Trophoblast cell (in vitro differentiated cells and primary cell): ENCODE results near the gene MTHFD1L.

ENCODE experiments used
- DNase-seq, 2 donors: peaks; one replicate each; pipeline ENCODE4 v3.0.0-alpha.2; 2016
- H2AFZ ChIP-seq: 2 replicates; pipeline ENCODE4 v1.6.1; 2013; ENCODE audit warnings: low read length, moderate library complexity, mild to moderate bottlenecking; ENCODE audit not compliant: insufficient read depth, poor library complexity
- H2AK5ac ChIP-seq: 2 replicates; pipeline ENCODE4 v1.6.1; 2013; ENCODE audit warnings: mild to moderate bottlenecking, low read length
- H2BK120ac ChIP-seq: 2 replicates; pipeline ENCODE4 v1.6.1; 2013; ENCODE audit warnings: low read length, mild to moderate bottlenecking, moderate library complexity; ENCODE audit not compliant: insufficient read depth, poor library complexity
- H2BK12ac ChIP-seq: 2 replicates; pipeline ENCODE4 v1.6.1; 2013; ENCODE audit warnings: mild to moderate bottlenecking, low read length, moderate library complexity
- H2BK5ac ChIP-seq: 2 replicates; pipeline ENCODE4 v1.6.1; 2013; ENCODE audit warnings: low read length, low read depth, moderate library complexity, mild to moderate bottlenecking; ENCODE audit not compliant: poor library complexity
- H3K14ac ChIP-seq: 2 replicates; pipeline ENCODE4 v1.6.1; 2013; ENCODE audit warnings: mild to moderate bottlenecking, low read length
- H3K18ac ChIP-seq: 2 replicates; pipeline ENCODE4 v1.6.1; 2013; ENCODE audit warnings: mild to moderate bottlenecking, low read length
- H3K23ac ChIP-seq: 2 replicates; pipeline ENCODE4 v1.6.1; 2013; ENCODE audit warnings: low read length
- H3K27ac ChIP-seq: 2 replicates; pipeline ENCODE4 v1.5.1; 2013; ENCODE audit warnings: low read depth, mild to moderate bottlenecking, inconsistent platforms, low read length, moderate library complexity
- H3K27me3 ChIP-seq: 2 replicates; pipeline ENCODE4 v1.6.1; 2013; ENCODE audit warnings: inconsistent platforms, mild to moderate bottlenecking, low read length, moderate library complexity; ENCODE audit not compliant: insufficient read depth
- H3K36me3 ChIP-seq, 2 experiments: 1 replicate in 1 of 2; 2 replicates in 1 of 2; pipeline ENCODE4 v1.6.1; 2013; ENCODE audit warnings: low read length in 2 of 2, mild to moderate bottlenecking in 2 of 2, moderate library complexity in 1 of 2; ENCODE audit not compliant: insufficient read depth in 2 of 2, control insufficient read depth in 1 of 2
- H3K4ac ChIP-seq: 2 replicates; pipeline ENCODE4 v1.6.1; 2013; ENCODE audit warnings: low read depth, mild to moderate bottlenecking, low read length, moderate library complexity
- H3K4me1 ChIP-seq, 2 experiments: 1 replicate in 1 of 2; 2 replicates in 1 of 2; pipeline ENCODE4 v1.6.1; 2013; ENCODE audit warnings: low read length in 2 of 2, mild to moderate bottlenecking in 2 of 2, moderate library complexity in 1 of 2; ENCODE audit not compliant: insufficient read depth in 2 of 2, control insufficient read depth in 1 of 2
- H3K4me2 ChIP-seq: 2 replicates; pipeline ENCODE4 v1.6.1; 2013; ENCODE audit warnings: inconsistent platforms, mild to moderate bottlenecking, low read length, moderate library complexity
- H3K4me3 ChIP-seq: 2 replicates; pipeline ENCODE4 v1.5.1; 2013; ENCODE audit warnings: mild to moderate bottlenecking, low read depth, low read length, inconsistent platforms
- H3K79me1 ChIP-seq: one replicate; pipeline ENCODE4 v1.6.1; 2013; ENCODE audit warnings: low read length
- H3K79me2 ChIP-seq: 2 replicates; pipeline ENCODE4 v1.6.1; 2013; ENCODE audit warnings: low read length, mild to moderate bottlenecking; ENCODE audit not compliant: control insufficient read depth, insufficient read depth, poor library complexity
- H3K9ac ChIP-seq: 2 replicates; pipeline ENCODE4 v1.6.1; 2013; ENCODE audit warnings: mild to moderate bottlenecking, low read length
- H3K9me3 ChIP-seq: 2 replicates; pipeline ENCODE4 v1.6.1; 2013; ENCODE audit warnings: low read depth, mild to moderate bottlenecking, control low read depth, inconsistent platforms, low read length; ENCODE audit not compliant: insufficient read depth
- H4K12ac ChIP-seq: 2 replicates; pipeline ENCODE4 v1.6.1; 2013; ENCODE audit warnings: low read depth, mild to moderate bottlenecking, low read length, moderate library complexity
- H4K8ac ChIP-seq: 2 replicates; pipeline ENCODE4 v1.6.1; 2013; ENCODE audit warnings: low read depth, mild to moderate bottlenecking, low read length, moderate library complexity
- H4K91ac ChIP-seq: one replicate; pipeline ENCODE4 v1.6.1; 2013; ENCODE audit warnings: low read depth, mild to moderate bottlenecking, low read length, moderate library complexity
- WGBS: extraction: QIAGEN DNeasy Blood & Tissue Kit; methylation state at CpG from one replicate; pipeline ENCODE4 v1.1.7; 2013; ENCODE audit warnings: missing lambda C conversion rate; ENCODE audit not compliant: insufficient read length, insufficient coverage; ENCODE audit errors: extremely low coverage; 5-methylcytosine and 5-hydroxymethylcytosine counted together

The MTHFD1L gene

DNA sequence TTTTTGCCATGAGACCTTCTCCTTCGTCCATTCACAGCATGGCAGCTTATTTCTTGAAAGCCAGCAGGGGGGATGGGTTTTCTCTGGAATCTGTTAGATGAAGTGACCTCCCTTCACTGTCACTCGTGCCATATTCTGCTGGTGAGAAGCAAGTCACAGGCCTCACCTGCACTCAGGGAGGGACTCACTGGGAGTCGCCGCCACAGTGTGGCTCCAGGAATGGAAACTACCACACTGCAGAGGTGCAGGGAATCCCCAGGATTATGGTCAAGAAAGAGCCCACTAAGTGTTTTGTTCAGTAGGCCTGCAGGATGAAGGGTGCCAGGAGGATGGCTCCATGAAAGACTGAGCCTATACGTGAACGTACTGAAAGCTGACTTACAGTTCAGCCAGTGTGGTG lies 213.2 kb downstream of the MTHFD1L start:
- H3K4ac ChIP-seq = no peak overlapping the region
- no peak overlapping the region for H2BK12ac ChIP-seq
- no peak for DNase-seq
- H3K9ac ChIP-seq = no peak overlapping the region
- H3K9me3 ChIP-seq = no peaks in the 10 kb centered on the region
- no peak overlapping the region for H3K18ac ChIP-seq
- no peak overlapping the region for H3K4me3 ChIP-seq
- H3K36me3 ChIP-seq = no peaks in the 10 kb centered on the region
- no peak overlapping the region for H4K12ac ChIP-seq
- no peaks in the 10 kb centered on the region for H3K79me2 ChIP-seq
- no peak overlapping the region for H2AFZ ChIP-seq
- no peak overlapping the region for H2AK5ac ChIP-seq
- H3K4me1 ChIP-seq = peaks cover 4 to 9% of the 10 kb centered on the region in 2 experiments
- H2BK120ac ChIP-seq = no peak overlapping the region
- H3K27me3 ChIP-seq = no peaks in the 10 kb centered on the region
- H3K27ac ChIP-seq = no peak overlapping the region
- peaks cover 2% of the 10 kb centered on the region for H3K79me1 ChIP-seq
- H3K23ac ChIP-seq = no peak overlapping the region
- no peak overlapping the region for H3K14ac ChIP-seq
- WGBS = no CpG with 5 or more reads among the region's 6 CpGs
- H4K91ac ChIP-seq = no peak overlapping the region
- no peak overlapping the region for H2BK5ac ChIP-seq
- no peak overlapping the region for H3K4me2 ChIP-seq
- H4K8ac ChIP-seq = no peak overlapping the region

DNA sequence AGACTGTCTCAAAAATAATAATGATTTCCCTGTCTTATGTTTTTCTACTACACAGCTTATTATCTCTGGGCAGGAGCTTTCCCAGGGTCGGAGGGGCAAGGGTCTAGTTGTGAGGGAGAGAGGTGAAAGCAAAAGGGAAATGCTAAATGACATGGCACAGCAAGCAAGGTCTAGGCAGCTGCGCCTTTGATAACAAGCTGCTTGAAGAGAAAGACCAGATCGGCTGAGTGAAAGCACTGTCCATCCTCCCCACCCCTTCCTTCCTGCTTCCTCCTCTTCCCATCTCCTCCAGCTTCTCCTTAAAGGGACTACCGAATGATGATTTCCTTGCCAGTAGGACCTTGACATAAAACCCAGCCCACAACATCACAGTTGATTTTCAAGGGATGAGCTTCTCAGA lies 216.2 kb downstream of the MTHFD1L start:
- Histone ChIP-seq H3K9me3 (no peaks in the 10 kb centered on the region), H3K4me1 (peaks cover 4 to 9% of the 10 kb centered on the region in 2 experiments), H3K27me3 (no peaks in the 10 kb centered on the region), H3K23ac (no peak overlapping the region), H4K91ac (no peak overlapping the region), H2BK5ac (no peak overlapping the region), H3K4me2 (no peak overlapping the region), H3K27ac (no peak overlapping the region), H3K9ac (no peak overlapping the region), H2BK12ac (peak overlapping the region; percentile 84), H3K79me2 (no peaks in the 10 kb centered on the region), H3K4me3 (no peak overlapping the region), H3K4ac (no peak overlapping the region), H2BK120ac (peak overlapping the region; percentile 86), H2AFZ (no peak overlapping the region), H4K12ac (no peak overlapping the region), H3K36me3 (no peaks in the 10 kb centered on the region), H3K14ac (no peak overlapping the region), H3K18ac (peak overlapping the region; percentile 67), H4K8ac (no peak overlapping the region), H2AK5ac (no peak overlapping the region), H3K79me1 (peaks cover 4% of the 10 kb centered on the region)
- no peak for DNase-seq
- WGBS = no CpG with 5 or more reads among the region's 4 CpGs

DNA sequence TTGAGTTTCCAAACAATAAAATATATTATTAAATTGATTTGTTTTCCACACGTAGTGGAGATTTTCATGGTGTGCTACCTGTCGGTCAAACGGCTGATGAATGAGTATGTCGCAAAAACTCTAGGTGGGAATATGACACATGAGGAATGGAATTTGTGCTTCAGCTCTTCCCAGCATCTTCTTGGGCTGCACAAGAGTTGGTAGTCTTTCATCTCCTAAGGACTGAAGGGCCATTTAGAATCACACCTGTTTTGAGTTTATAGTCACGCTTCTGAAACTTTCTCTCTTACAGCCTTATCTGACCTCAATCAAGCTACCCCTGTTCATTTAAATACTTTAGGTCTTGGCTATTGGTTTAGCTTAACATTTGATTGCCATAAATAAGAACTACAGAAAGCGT lies 216.6 kb downstream of the MTHFD1L start:
- Histone ChIP-seq H4K12ac (no peak overlapping the region), H4K91ac (no peak overlapping the region), H3K4ac (no peak overlapping the region), H3K23ac (no peak overlapping the region), H3K9ac (no peak overlapping the region), H2BK5ac (no peak overlapping the region), H3K27me3 (no peaks in the 10 kb centered on the region), H4K8ac (no peak overlapping the region), H3K79me2 (no peaks in the 10 kb centered on the region), H3K18ac (no peak overlapping the region), H3K9me3 (no peaks in the 10 kb centered on the region), H3K36me3 (no peaks in the 10 kb centered on the region), H3K4me2 (no peak overlapping the region), H3K4me1 (peaks cover 4 to 9% of the 10 kb centered on the region in 2 experiments), H3K4me3 (no peak overlapping the region), H3K27ac (no peak overlapping the region), H2AFZ (no peak overlapping the region), H2AK5ac (no peak overlapping the region), H2BK120ac (no peak overlapping the region), H3K79me1 (peaks cover 4% of the 10 kb centered on the region), H2BK12ac (no peak overlapping the region), H3K14ac (no peak overlapping the region)
- no CpG with 5 or more reads among the region's 6 CpGs for WGBS
- DNase-seq = peak; percentile 54 to 87

- Histone ChIP-seq H3K9ac (no peak overlapping the region), H3K4me3 (no peak overlapping the region), H2BK5ac (no peak overlapping the region), H3K36me3 (no peaks in the 10 kb centered on the region), H3K27me3 (no peaks in the 10 kb centered on the region), H2AK5ac (peak overlapping the region; percentile 55), H3K79me2 (no peaks in the 10 kb centered on the region), H3K14ac (no peak overlapping the region), H3K4me1 (peaks cover 8 to 16% of the 10 kb centered on the region in 2 experiments), H2BK120ac (peak overlapping the region; percentile 53), H3K27ac (no peak overlapping the region), H3K4me2 (no peak overlapping the region), H4K8ac (peak overlapping the region; percentile 23), H3K4ac (no peak overlapping the region), H4K12ac (no peak overlapping the region), H3K18ac (peak overlapping the region; percentile 23), H2BK12ac (no peak overlapping the region), H2AFZ (no peak overlapping the region), H4K91ac (no peak overlapping the region), H3K23ac (no peak overlapping the region), H3K9me3 (no peaks in the 10 kb centered on the region), H3K79me1 (peaks cover 13% of the 10 kb centered on the region)
- no peak for DNase-seq
- WGBS = no CpG with 5 or more reads among the region's 10 CpGs
Observed at GRCh38 chr6:151084275-151084674, 218.8 kb downstream of the MTHFD1L start.
